ENCODE results near the gene RITA1.
"Not testable (repeated sequence)": the region's sequence is repeated elsewhere in the genome, so short reads cannot be mapped to it uniquely, and the experiment has no call there.

DNA sequence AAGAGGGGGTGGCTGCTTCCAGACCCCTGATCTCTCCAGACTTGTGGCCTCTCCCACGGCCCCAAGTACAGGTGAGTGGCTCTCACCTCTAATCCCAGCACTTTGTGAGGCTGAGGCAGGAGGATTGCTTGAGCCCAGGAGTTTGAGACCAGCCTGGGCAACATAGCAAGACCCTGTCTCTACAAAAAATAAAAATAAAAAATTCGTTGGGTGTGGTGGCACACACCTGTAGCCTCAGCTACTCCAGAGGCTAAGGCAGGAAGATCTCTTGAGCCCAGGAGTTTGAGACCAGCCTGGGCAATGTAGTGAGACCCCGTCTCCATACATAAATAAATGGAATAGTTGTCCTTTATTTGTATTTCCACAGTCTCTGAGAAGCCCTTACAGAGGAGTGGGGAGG, 43.8 kb upstream of the RITA1 start:
- TF ChIP-seq CTCF, POLR2A (IDR thresholded peaks at IDR 0.05): not testable (repeated sequence)

All from testis (tissue), 2 donors.